Activated CD4-positive, alpha-beta T cell treated with anti-CD3 and anti-CD28 coated beads for 36 hours (primary cell): Measurements from ENCODE around the gene PNPLA1. TPM values are rescaled to one million over a fixed set of nuclear protein-coding genes. Genes with fewer than 3 reads are reported as not detected.

ENCODE experiments used
- ATAC-seq: fragments of 200-7000 bp; cut with Tn5 transposase; one replicate; pipeline ENCODE4 v1.10.0; 2021; ENCODE audit warnings: mild to moderate bottlenecking, moderate library complexity
- CTCF ChIA-PET: fragments of 350-600 bp; sonication (Branson Sonifier 250); formaldehyde crosslinking; loops from one replicate; lab custom pipeline; 2021; ENCODE audit warnings: antibody characterized with exemption; lab: Charles Lee
- POLR2A ChIA-PET: fragments of 350-600 bp; sonication (Branson Sonifier 250); formaldehyde crosslinking; loops from one replicate; lab custom pipeline; 2021; ENCODE audit warnings: antibody characterized with exemption, inconsistent platforms; lab: Charles Lee
- DNase-seq: peaks from one replicate; pipeline ENCODE4 v3.0.0-alpha.2; 2020
- H3K27ac Mint-ChIP-seq: one replicate; pipeline ENCODE4 v1.8.0; 2021; ENCODE audit warnings: mixed read lengths
- H3K27me3 Mint-ChIP-seq: one replicate; pipeline ENCODE4 v1.8.0; 2021; ENCODE audit warnings: mixed read lengths
- H3K36me3 Mint-ChIP-seq: one replicate; pipeline ENCODE4 v1.8.0; 2021; ENCODE audit warnings: low read depth, mixed read lengths
- H3K4me1 Mint-ChIP-seq: one replicate; pipeline ENCODE4 v1.8.0; 2021; ENCODE audit warnings: mixed read lengths
- H3K4me3 Mint-ChIP-seq: one replicate; pipeline ENCODE4 v1.8.0; 2021; ENCODE audit warnings: mild to moderate bottlenecking, moderate library complexity, mixed read lengths
- H3K9me3 Mint-ChIP-seq: one replicate; pipeline ENCODE4 v1.8.0; 2021; ENCODE audit warnings: low read depth, mixed read lengths
- intact Hi-C, 2 experiments: fragments of 100-400 bp; cut with DNase I in 1 of 2; cut with micrococcal nuclease in 1 of 2; formaldehyde crosslinking; loops; one replicate each; pipeline versions ENCODE4 v1.14.2 to v1.15.1; 2022 to 2024; cut with DNase I, micrococcal nuclease
- total RNA-seq, 2 experiments: library from RNA; stranded (reverse); gene quantifications; one replicate each; pipeline ENCODE4 v1.2.3, GENCODE V29; 2021

PNPLA1 gene
- total RNA-seq, 2 experiments from 2014 or later: not detected

GRCh38 chr6:36319436-36319762 lies 49.5 kb downstream of the PNPLA1 start:
- H3K27ac Mint-ChIP-seq: no peak overlapping the region

GRCh38 chr6:36319821-36320220 lies 50.0 kb downstream of the PNPLA1 start:
- Mint-ChIP-seq H3K27me3 (no peaks in the 10 kb centered on the region), H3K4me1 (no peaks in the 10 kb centered on the region), H3K36me3 (no peaks in the 10 kb centered on the region), H3K4me3 (no peak overlapping the region), H3K27ac (no peak overlapping the region), H3K9me3 (no peaks in the 10 kb centered on the region)
- intact Hi-C loops: no loop called here
- DNase-seq: no peak
- POLR2A ChIA-PET: no interaction called here
- ATAC-seq: no peak
- CTCF ChIA-PET: interaction anchor here (0.8 to 2.3 kb wide), 4 partner anchors 10 to 225 kb away, joined by 3 to 10 read pairs (median 6); no protein-coding TSS in a partner anchor

More at GRCh38 chr6:36319436-36319762, 49.5 kb downstream of the PNPLA1 start:
- CTCF ChIA-PET: interaction anchor here (0.6 to 2.2 kb wide), 4 partner anchors 10 to 225 kb away, joined by 3 to 7 read pairs (median 4); no protein-coding TSS in a partner anchor
- ATAC-seq (no peak), DNase-seq (no peak)
- H3K9me3 Mint-ChIP-seq: no peaks in the 10 kb centered on the region
- H3K27me3 Mint-ChIP-seq: no peaks in the 10 kb centered on the region
- H3K36me3 Mint-ChIP-seq: no peaks in the 10 kb centered on the region
- no peaks in the 10 kb centered on the region for H3K4me1 Mint-ChIP-seq
- intact Hi-C loops: no loop called here
- no peak overlapping the region for H3K4me3 Mint-ChIP-seq
- POLR2A ChIA-PET: no interaction called here

GRCh38 chr6:36320475-36320874 lies 50.6 kb downstream of the PNPLA1 start:
- no peak for ATAC-seq
- intact Hi-C loops: no loop called here
- no peak for DNase-seq
- H3K4me3 Mint-ChIP-seq: no peak overlapping the region
- H3K4me1 Mint-ChIP-seq: no peaks in the 10 kb centered on the region
- POLR2A ChIA-PET: no interaction called here
- H3K27ac Mint-ChIP-seq: no peak overlapping the region
- CTCF ChIA-PET: interaction anchor here (0.8 to 2.3 kb wide), 3 partner anchors 17 to 20 kb away, joined by 3 to 10 read pairs (median 7); no protein-coding TSS in a partner anchor
- H3K9me3 Mint-ChIP-seq: no peaks in the 10 kb centered on the region
- no peaks in the 10 kb centered on the region for H3K36me3 Mint-ChIP-seq
- no peaks in the 10 kb centered on the region for H3K27me3 Mint-ChIP-seq

- ChIA-PET CTCF (no interaction called here), POLR2A (interaction anchor here (0.6 kb wide), 1 partner anchor 330 kb away, joined by 7 read pairs; no protein-coding TSS in a partner anchor)
- H3K27me3 Mint-ChIP-seq: no peaks in the 10 kb centered on the region
- H3K9me3 Mint-ChIP-seq: no peaks in the 10 kb centered on the region
- no peaks in the 10 kb centered on the region for H3K4me1 Mint-ChIP-seq
- no peak for DNase-seq
- H3K36me3 Mint-ChIP-seq: no peaks in the 10 kb centered on the region
- no peak overlapping the region for H3K27ac Mint-ChIP-seq
- intact Hi-C loops: no loop called here
- no peak for ATAC-seq
- no peak overlapping the region for H3K4me3 Mint-ChIP-seq
Measured at GRCh38 chr6:36322591-36322990, 52.7 kb downstream of the PNPLA1 start.

- Mint-ChIP-seq H3K9me3 (no peaks in the 10 kb centered on the region), H3K27me3 (no peaks in the 10 kb centered on the region), H3K36me3 (no peaks in the 10 kb centered on the region), H3K27ac (no peak overlapping the region), H3K4me3 (no peak overlapping the region), H3K4me1 (no peaks in the 10 kb centered on the region)
- POLR2A ChIA-PET: interaction anchor here (1.1 kb wide), 1 partner anchor 18 kb away, joined by 3 read pairs; no protein-coding TSS in a partner anchor
- intact Hi-C loops: no loop called here
- no peak for DNase-seq
- no peak for ATAC-seq
- CTCF ChIA-PET: interaction anchor here (0.7 kb wide), 1 partner anchor 9 kb away, joined by 3 read pairs; no protein-coding TSS in a partner anchor
Measured at GRCh38 chr6:36323062-36323461, 53.2 kb downstream of the PNPLA1 start.

- CTCF ChIA-PET: interaction anchor here (0.6 to 0.9 kb wide), 2 partner anchors 17 to 29 kb away, joined by 3 read pairs; no protein-coding TSS in a partner anchor
- no peaks in the 10 kb centered on the region for H3K4me1 Mint-ChIP-seq
- no peak overlapping the region for H3K27ac Mint-ChIP-seq
Measured at GRCh38 chr6:36324191-36324590, 54.3 kb downstream of the PNPLA1 start.

GRCh38 chr6:36324715-36325114 lies 54.9 kb downstream of the PNPLA1 start:
- H3K4me1 Mint-ChIP-seq: no peaks in the 10 kb centered on the region
- intact Hi-C loops: no loop called here
- no peaks in the 10 kb centered on the region for H3K27me3 Mint-ChIP-seq
- ChIA-PET POLR2A (no interaction called here), CTCF (interaction anchor here (0.8 to 0.9 kb wide), 2 partner anchors 16 to 34 kb away, joined by 3 to 4 read pairs; no protein-coding TSS in a partner anchor)
- H3K27ac Mint-ChIP-seq: no peak overlapping the region
- H3K9me3 Mint-ChIP-seq: no peaks in the 10 kb centered on the region
- DNase-seq (no peak), ATAC-seq (no peak)
- no peaks in the 10 kb centered on the region for H3K36me3 Mint-ChIP-seq
- H3K4me3 Mint-ChIP-seq: no peak overlapping the region

More at GRCh38 chr6:36324191-36324590, 54.3 kb downstream of the PNPLA1 start:
- intact Hi-C loops: no loop called here
- POLR2A ChIA-PET: interaction anchor here (1.1 kb wide), 1 partner anchor 17 kb away, joined by 3 read pairs; no protein-coding TSS in a partner anchor
- H3K36me3 Mint-ChIP-seq: no peaks in the 10 kb centered on the region
- ATAC-seq (no peak), DNase-seq (no peak)
- no peaks in the 10 kb centered on the region for H3K27me3 Mint-ChIP-seq
- H3K4me3 Mint-ChIP-seq: no peak overlapping the region
- no peaks in the 10 kb centered on the region for H3K9me3 Mint-ChIP-seq

- no peaks in the 10 kb centered on the region for H3K27me3 Mint-ChIP-seq
- H3K4me3 Mint-ChIP-seq: no peak overlapping the region
- ATAC-seq (no peak), DNase-seq (no peak)
- no peaks in the 10 kb centered on the region for H3K9me3 Mint-ChIP-seq
- H3K4me1 Mint-ChIP-seq: no peaks in the 10 kb centered on the region
- ChIA-PET POLR2A (interaction anchor here (0.6 kb wide), 1 partner anchor 14 kb away, joined by 3 read pairs; no protein-coding TSS in a partner anchor), CTCF (interaction anchor here (0.8 to 2.7 kb wide), 3 partner anchors 15 to 24 kb away, joined by 5 to 11 read pairs (median 7); no protein-coding TSS in a partner anchor)
- no peaks in the 10 kb centered on the region for H3K36me3 Mint-ChIP-seq
- intact Hi-C loops: no loop called here
- no peak overlapping the region for H3K27ac Mint-ChIP-seq
Measured at GRCh38 chr6:36326356-36326995, 56.6 kb downstream of the PNPLA1 start.

GRCh38 chr6:36327226-36327918 lies 57.5 kb downstream of the PNPLA1 start:
- Mint-ChIP-seq H3K4me1 (no peaks in the 10 kb centered on the region), H3K4me3 (no peak overlapping the region), H3K27ac (no peak overlapping the region), H3K36me3 (no peaks in the 10 kb centered on the region), H3K27me3 (peaks cover 2% of the 10 kb centered on the region), H3K9me3 (no peaks in the 10 kb centered on the region)
- peak; percentile 8 for DNase-seq
- ChIA-PET POLR2A (interaction anchor here (0.6 kb wide), 2 partner anchors 13 to 116 kb away, joined by 3 to 4 read pairs; no protein-coding TSS in a partner anchor), CTCF (interaction anchor here (0.6 to 2.7 kb wide), 3 partner anchors 14 to 275 kb away, joined by 4 to 11 read pairs (median 7); no protein-coding TSS in a partner anchor)
- intact Hi-C loops: no loop called here
- ATAC-seq: no peak

GRCh38 chr6:36327919-36328236 lies 58.0 kb downstream of the PNPLA1 start:
- peaks cover 2% of the 10 kb centered on the region for H3K27me3 Mint-ChIP-seq
- no peak overlapping the region for H3K4me3 Mint-ChIP-seq
- intact Hi-C loops: no loop called here
- DNase-seq: no peak
- CTCF ChIA-PET: interaction anchor here (1.3 to 2.7 kb wide), 3 partner anchors 13 to 31 kb away, joined by 3 to 11 read pairs (median 7); no protein-coding TSS in a partner anchor
- H3K4me1 Mint-ChIP-seq: no peaks in the 10 kb centered on the region
- H3K27ac Mint-ChIP-seq: no peak overlapping the region
- no peaks in the 10 kb centered on the region for H3K9me3 Mint-ChIP-seq
- ATAC-seq: no peak
- POLR2A ChIA-PET: no interaction called here
- no peaks in the 10 kb centered on the region for H3K36me3 Mint-ChIP-seq

- H3K4me1 Mint-ChIP-seq: no peaks in the 10 kb centered on the region
- ATAC-seq (no peak), DNase-seq (no peak)
- CTCF ChIA-PET: interaction anchor here (0.5 to 2.7 kb wide), 4 partner anchors 13 to 592 kb away, joined by 3 to 11 read pairs (median 4); partner anchors contain the start of gene ARMC12
- H3K27me3 Mint-ChIP-seq: peaks cover 5% of the 10 kb centered on the region
- H3K27ac Mint-ChIP-seq: no peak overlapping the region
- H3K9me3 Mint-ChIP-seq: no peaks in the 10 kb centered on the region
- H3K36me3 Mint-ChIP-seq: no peaks in the 10 kb centered on the region
- H3K4me3 Mint-ChIP-seq: no peak overlapping the region
- POLR2A ChIA-PET: no interaction called here
- intact Hi-C loops: no loop called here
Measured at GRCh38 chr6:36328600-36328999, 58.7 kb downstream of the PNPLA1 start.
